DOHH2 (cell line): ENCODE results near the gene CERS6.

Experiments
- EZH2phosphoT487 ChIP-seq: fragments of 200-600 bp; sonication (generic); IDR thresholded peaks from 2 replicates; pipeline ENCODE4 v1.6.1; 2017; ENCODE audit warnings: borderline replicate concordance, mild to moderate bottlenecking, antibody characterized with exemption, low read length, moderate library complexity, mixed read lengths
- TF ChIP-seq, protein P1 (sequence below): fragments of 200-600 bp; sonication (generic); IDR thresholded peaks from one replicate; pipeline ENCODE4 v1.5.1; 2014; ENCODE audit warnings: antibody characterized with exemption, mild to moderate bottlenecking, low read depth, low read length; ENCODE audit not compliant: poor library complexity, severe bottlenecking

- TF ChIP-seq, protein P1, sequence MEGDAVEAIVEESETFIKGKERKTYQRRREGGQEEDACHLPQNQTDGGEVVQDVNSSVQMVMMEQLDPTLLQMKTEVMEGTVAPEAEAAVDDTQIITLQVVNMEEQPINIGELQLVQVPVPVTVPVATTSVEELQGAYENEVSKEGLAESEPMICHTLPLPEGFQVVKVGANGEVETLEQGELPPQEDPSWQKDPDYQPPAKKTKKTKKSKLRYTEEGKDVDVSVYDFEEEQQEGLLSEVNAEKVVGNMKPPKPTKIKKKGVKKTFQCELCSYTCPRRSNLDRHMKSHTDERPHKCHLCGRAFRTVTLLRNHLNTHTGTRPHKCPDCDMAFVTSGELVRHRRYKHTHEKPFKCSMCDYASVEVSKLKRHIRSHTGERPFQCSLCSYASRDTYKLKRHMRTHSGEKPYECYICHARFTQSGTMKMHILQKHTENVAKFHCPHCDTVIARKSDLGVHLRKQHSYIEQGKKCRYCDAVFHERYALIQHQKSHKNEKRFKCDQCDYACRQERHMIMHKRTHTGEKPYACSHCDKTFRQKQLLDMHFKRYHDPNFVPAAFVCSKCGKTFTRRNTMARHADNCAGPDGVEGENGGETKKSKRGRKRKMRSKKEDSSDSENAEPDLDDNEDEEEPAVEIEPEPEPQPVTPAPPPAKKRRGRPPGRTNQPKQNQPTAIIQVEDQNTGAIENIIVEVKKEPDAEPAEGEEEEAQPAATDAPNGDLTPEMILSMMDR: no peak
- no peak for TF ChIP-seq EZH2phosphoT487
Observed at GRCh38 chr2:168431301-168432024, 24.6 kb upstream of the CERS6 start.
